ENCODE measurements around the gene HNRNPA1L2. TPM values are rescaled to one million over a fixed set of nuclear protein-coding genes. Genes with fewer than 3 reads are reported as not detected.

HNRNPA1L2 gene
- total and polyA plus RNA-seq, 9 of the 15 experiments (the other 6 are each of a cell fraction or from before 2014, with no cell fraction given), result 3.7 to 10.8 (median 6.8) TPM

DNA sequence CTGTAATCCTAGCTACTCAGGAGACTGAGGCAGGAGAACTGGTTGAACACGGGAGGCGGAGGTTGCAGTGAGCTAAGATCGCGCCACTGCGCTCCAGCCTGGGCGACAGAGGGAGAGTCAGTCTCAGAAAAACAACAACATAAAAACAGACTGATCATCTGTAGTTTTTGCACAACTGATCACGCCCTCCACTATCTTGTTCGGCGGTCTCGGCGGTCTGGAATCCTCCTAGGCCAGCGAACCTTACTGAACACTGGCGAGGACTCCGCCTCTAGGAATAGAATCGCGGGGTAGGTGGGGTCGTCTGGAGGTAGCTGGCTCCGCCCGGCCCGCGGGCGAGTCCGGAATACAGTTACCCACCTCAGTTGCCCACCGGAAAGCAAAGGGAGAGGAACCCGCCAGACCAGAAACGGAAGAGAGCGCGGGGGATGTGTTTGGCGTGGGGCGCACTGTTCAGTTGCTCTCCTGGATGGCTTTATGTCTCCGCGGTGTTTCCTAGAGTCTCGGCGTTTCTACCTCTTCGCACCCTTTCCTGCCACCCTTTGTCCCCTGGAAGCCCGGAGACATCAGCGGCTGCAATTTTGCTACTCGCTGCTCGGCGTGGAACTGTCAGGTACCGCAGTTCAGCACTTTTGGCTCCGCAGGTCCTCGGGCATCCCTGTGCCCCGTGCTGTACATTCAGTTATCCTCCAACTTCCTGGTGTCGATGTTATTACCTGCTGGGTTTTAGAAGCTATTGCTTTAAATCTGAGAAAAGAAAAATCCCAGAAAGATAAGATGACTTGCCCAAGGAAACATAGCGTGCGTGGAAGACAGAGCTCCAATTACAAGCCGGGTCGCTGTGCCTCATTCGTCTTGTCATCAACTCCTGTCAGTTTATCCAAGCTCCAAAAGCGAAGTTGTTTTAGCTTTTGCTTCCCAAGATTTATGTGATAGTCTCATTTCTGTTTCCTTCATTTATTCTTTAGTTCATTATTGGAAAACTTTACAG is 24.9 kb upstream of the HNRNPA1L2 start (continued):
- TF ChIP-seq, protein P1, sequence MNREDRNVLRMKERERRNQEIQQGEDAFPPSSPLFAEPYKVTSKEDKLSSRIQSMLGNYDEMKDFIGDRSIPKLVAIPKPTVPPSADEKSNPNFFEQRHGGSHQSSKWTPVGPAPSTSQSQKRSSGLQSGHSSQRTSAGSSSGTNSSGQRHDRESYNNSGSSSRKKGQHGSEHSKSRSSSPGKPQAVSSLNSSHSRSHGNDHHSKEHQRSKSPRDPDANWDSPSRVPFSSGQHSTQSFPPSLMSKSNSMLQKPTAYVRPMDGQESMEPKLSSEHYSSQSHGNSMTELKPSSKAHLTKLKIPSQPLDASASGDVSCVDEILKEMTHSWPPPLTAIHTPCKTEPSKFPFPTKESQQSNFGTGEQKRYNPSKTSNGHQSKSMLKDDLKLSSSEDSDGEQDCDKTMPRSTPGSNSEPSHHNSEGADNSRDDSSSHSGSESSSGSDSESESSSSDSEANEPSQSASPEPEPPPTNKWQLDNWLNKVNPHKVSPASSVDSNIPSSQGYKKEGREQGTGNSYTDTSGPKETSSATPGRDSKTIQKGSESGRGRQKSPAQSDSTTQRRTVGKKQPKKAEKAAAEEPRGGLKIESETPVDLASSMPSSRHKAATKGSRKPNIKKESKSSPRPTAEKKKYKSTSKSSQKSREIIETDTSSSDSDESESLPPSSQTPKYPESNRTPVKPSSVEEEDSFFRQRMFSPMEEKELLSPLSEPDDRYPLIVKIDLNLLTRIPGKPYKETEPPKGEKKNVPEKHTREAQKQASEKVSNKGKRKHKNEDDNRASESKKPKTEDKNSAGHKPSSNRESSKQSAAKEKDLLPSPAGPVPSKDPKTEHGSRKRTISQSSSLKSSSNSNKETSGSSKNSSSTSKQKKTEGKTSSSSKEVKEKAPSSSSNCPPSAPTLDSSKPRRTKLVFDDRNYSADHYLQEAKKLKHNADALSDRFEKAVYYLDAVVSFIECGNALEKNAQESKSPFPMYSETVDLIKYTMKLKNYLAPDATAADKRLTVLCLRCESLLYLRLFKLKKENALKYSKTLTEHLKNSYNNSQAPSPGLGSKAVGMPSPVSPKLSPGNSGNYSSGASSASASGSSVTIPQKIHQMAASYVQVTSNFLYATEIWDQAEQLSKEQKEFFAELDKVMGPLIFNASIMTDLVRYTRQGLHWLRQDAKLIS (CRISPR knock-in tag; IDR thresholded peaks at IDR 0.05), result no peak
- TF ChIP-seq POLR2B (IDR thresholded peaks at IDR 0.05; ENCODE audit: low read depth, partially characterized antibody), result peak; percentile 61
- peak; percentile 94 for TF ChIP-seq DIDO1 (tag; IDR thresholded peaks at IDR 0.05; ENCODE audit: low read depth)
- no peak for TF ChIP-seq NUFIP1 (IDR thresholded peaks at IDR 0.05; ENCODE audit: partially characterized antibody)
- TF ChIP-seq, protein P2, sequence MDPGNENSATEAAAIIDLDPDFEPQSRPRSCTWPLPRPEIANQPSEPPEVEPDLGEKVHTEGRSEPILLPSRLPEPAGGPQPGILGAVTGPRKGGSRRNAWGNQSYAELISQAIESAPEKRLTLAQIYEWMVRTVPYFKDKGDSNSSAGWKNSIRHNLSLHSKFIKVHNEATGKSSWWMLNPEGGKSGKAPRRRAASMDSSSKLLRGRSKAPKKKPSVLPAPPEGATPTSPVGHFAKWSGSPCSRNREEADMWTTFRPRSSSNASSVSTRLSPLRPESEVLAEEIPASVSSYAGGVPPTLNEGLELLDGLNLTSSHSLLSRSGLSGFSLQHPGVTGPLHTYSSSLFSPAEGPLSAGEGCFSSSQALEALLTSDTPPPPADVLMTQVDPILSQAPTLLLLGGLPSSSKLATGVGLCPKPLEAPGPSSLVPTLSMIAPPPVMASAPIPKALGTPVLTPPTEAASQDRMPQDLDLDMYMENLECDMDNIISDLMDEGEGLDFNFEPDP (CRISPR knock-in tag; IDR thresholded peaks at IDR 0.05), result no peak
- TF ChIP-seq HNRNPUL1 (IDR thresholded peaks at IDR 0.05; ENCODE audit: low read length), result no peak
- no peak for TF ChIP-seq KLF16 (IDR thresholded peaks at IDR 0.05)
- peak in 1 of 2 experiments; percentile 74; a peak in 1 of 4 replicates for TF ChIP-seq SIN3A (IDR thresholded peaks at IDR 0.05; ENCODE audit: borderline replicate concordance in 2 of 2, control insufficient read depth in 1 of 2, low read depth in 2 of 2, low read length in 2 of 2)
- TF ChIP-seq RAD21 (CRISPR knock-in tag; conservative IDR thresholded peaks at IDR 0.05 in 1 of 2, IDR thresholded peaks at IDR 0.05 in 1 of 2), result no peak
- TF ChIP-seq, protein P3, sequence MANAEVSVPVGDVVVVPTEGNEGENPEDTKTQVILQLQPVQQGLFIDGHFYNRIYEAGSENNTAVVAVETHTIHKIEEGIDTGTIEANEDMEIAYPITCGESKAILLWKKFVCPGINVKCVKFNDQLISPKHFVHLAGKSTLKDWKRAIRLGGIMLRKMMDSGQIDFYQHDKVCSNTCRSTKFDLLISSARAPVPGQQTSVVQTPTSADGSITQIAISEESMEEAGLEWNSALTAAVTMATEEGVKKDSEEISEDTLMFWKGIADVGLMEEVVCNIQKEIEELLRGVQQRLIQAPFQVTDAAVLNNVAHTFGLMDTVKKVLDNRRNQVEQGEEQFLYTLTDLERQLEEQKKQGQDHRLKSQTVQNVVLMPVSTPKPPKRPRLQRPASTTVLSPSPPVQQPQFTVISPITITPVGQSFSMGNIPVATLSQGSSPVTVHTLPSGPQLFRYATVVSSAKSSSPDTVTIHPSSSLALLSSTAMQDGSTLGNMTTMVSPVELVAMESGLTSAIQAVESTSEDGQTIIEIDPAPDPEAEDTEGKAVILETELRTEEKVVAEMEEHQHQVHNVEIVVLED (CRISPR knock-in tag; IDR thresholded peaks at IDR 0.05), result no peak
- TF ChIP-seq SIX5 (IDR thresholded peaks at IDR 0.05; ENCODE audit: borderline replicate concordance in 1 of 2, insufficient read depth in 1 of 2, low read depth in 1 of 2, low read length in 2 of 2), result peak; percentile 35 to 42; a peak in 2 of 4 replicates
- no peak for TF ChIP-seq KDM2B (CRISPR knock-in tag; IDR thresholded peaks at IDR 0.05)
- no peak for TF ChIP-seq OTX1 (CRISPR knock-in tag; IDR thresholded peaks at IDR 0.05)
- peak; percentile 67 for TF ChIP-seq POLR3A (IDR thresholded peaks at IDR 0.05; ENCODE audit: borderline replicate concordance, extremely low read depth, insufficient read depth, insufficient read length)
- peak; percentile 82 for TF ChIP-seq RBFOX2 (IDR thresholded peaks at IDR 0.05; ENCODE audit: low read depth, low read length)
- TF ChIP-seq, protein P4, sequence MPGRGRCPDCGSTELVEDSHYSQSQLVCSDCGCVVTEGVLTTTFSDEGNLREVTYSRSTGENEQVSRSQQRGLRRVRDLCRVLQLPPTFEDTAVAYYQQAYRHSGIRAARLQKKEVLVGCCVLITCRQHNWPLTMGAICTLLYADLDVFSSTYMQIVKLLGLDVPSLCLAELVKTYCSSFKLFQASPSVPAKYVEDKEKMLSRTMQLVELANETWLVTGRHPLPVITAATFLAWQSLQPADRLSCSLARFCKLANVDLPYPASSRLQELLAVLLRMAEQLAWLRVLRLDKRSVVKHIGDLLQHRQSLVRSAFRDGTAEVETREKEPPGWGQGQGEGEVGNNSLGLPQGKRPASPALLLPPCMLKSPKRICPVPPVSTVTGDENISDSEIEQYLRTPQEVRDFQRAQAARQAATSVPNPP (IDR thresholded peaks at IDR 0.05; ENCODE audit: borderline replicate concordance, insufficient read depth, insufficient read length), result no peak
- no peak for TF ChIP-seq GATA2 (CRISPR knock-in tag; IDR thresholded peaks at IDR 0.05)
- TF ChIP-seq NR3C1 (CRISPR knock-in tag; IDR thresholded peaks at IDR 0.05), result no peak
